HG02885 (cell line): ENCODE measurements around the gene MEIOSIN.
A peak's percentile ranks its signal among the peaks of the same experiment; 100 is the strongest.

ENCODE experiments used
- ATAC-seq: cut with Tn5 transposase; IDR thresholded peaks from one replicate; pipeline ENCODE4 v1.9.1; 2021; ENCODE audit warnings: mild to moderate bottlenecking; ENCODE audit not compliant: unreplicated experiment, poor library complexity

Gene MEIOSIN

DNA sequence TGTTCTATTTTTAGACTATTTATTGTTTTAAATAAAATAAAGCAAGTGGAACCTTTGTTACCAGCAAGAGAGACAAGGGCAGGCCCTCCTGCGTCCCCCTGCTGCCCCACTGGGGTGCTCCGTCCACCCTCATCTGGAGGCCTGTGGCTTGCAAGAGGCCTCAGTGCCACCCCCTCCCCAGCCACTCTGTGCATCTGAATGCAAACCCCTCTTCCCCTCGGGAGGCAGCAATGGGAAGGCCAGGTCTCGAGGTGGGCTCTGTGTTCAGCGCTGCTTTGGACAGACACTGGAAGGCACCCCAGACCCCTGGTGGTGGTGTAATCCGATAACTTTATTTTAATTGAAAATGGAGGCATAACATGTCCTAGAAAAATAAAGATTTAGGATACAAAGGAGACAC lies 31.2 kb downstream of the MEIOSIN start:
- ATAC-seq, result no peak

DNA sequence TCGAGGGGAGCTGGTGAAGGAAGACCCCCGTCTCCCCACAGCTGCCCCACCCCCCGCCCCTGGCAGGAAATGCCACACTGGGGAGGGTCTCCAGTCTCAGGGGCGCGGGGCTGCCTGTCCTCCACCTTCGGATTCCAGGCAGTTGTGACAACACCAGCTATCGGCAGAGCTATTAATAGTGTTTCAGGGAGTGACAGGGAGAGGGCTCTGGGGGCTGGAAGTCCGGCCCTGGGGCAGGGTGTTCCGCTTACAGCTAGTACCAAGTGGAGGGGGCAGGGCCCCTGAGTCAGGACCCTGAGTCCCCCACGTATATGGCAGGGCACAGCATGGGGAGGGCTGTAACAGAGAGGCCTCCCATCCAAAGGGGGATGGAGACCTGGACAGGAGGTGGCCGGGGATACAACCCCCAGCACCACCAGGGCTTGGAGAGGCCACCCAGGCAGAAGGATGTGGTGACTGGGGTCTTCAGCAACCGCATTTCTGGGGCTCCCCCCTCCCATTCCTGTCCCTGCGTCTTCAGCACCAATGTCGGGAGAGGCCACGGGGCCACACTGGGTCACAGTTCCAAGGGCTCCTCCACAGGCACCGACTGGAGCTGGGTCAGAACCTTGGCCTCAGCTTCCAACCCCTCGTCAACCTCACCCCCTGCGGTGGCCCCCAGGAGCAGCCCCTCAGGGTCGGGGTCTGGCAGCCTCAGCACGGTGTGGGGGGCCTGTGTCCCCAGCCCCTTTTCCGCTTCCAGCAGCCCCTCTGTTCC lies 31.9 kb downstream of the MEIOSIN start:
- ATAC-seq, result no peak

DNA sequence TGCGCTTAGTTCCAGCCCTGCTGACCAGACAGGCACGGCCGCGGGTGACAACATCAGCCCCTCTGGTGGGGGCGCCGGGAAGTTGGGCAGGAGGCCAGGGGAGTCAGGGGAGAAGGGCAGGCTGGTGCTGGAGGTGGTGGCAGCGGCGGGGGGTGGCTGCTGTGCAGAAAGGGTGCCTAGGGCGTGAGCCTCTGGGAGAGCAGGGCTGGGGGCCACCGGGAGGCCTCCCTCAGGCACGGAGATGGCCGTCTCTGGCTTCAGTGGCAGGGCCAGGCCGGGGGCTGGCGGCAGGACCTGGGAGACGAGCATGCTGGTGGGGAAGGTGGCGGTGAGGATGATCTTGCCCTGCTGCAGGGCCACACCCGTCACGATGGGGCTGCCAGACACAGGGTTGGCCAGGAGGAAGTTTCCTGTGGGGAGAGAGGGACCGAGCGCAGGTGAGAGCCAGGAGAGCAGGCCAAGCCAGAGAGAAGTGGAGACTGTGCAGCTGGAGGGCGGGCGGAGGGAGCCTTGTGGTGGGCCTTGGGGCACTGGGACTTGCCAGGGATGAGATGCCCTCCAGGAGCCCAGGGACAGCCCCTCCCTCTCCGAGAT lies 32.6 kb downstream of the MEIOSIN start:
- ATAC-seq, result no peak

DNA sequence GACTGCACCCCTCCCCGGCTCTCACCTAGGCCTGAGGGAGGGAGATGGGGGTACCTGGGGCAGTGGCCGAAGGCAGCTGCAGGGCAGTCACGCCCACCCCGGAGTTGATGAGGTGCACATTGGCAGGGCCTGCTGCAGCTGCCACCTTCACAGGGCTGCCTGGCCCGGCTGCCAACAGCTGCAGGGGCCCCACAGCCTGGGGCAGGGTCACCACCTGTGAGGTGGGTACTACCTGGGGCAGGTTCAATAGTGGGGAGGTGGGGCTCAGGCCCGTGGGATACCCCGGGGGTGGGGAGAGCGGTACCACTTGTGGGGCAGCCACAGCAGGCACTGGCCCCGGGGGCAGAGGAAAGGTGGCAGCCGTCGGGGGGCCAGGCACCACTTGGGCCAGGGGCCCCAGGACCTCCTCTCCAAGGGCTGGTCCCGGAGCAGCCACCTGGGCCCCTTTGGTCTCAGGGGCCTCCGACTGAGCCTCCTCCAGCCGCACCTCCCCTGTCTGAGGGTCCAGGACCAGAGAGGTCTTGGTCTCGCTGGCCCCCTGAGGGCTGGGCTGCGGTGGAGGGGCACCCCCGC lies 33.1 kb downstream of the MEIOSIN start:
- ATAC-seq, result no peak

DNA sequence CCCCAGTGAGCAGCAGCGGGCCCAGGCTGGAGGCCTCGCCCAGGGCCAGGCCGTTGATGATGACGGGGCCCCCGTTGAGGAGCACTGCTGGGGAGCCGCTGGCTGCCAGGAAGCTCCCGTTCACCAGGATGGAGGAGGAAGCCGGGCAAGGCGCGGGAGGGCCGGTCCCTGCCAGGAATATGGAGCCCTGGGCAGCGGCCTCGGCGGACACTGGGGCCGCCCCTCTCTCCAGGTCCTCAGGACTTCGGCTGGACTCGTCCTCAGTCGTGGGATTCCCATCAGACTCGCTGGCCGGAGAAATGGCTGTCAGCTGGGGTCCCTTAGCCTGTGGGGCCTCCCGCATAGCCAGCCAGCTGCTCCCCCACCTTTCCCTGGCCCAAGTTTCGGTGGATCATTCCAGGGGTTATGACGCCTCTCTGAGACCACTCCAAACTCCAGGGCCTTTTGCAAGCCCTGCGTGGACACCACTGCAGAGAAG lies 33.7 kb downstream of the MEIOSIN start:
- ATAC-seq, result no peak

DNA sequence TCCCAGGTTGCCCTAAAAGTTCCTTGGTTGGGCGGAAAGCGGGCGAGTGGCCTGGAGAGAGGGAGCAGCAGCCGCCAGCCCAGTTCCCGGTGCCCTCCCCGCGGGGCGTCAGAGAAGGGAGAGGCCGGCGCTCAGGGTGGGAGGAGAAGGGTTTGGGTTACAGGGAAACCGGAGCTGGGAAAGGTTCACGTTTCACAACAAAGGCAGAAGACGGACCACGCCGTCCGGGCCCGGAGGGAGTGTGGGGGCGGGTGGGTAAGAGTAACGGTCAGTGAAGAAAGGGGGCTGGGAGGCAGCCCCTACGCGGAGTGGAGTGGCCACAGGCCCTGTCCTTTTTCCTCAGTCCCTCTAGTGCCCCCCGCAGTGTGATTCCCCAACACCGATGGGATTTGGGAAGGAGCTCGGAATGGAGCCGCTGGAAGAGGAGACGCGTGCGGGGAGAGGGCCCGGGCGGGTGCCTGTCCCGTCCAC lies 34.2 kb downstream of the MEIOSIN start:
- ATAC-seq, result no peak

DNA sequence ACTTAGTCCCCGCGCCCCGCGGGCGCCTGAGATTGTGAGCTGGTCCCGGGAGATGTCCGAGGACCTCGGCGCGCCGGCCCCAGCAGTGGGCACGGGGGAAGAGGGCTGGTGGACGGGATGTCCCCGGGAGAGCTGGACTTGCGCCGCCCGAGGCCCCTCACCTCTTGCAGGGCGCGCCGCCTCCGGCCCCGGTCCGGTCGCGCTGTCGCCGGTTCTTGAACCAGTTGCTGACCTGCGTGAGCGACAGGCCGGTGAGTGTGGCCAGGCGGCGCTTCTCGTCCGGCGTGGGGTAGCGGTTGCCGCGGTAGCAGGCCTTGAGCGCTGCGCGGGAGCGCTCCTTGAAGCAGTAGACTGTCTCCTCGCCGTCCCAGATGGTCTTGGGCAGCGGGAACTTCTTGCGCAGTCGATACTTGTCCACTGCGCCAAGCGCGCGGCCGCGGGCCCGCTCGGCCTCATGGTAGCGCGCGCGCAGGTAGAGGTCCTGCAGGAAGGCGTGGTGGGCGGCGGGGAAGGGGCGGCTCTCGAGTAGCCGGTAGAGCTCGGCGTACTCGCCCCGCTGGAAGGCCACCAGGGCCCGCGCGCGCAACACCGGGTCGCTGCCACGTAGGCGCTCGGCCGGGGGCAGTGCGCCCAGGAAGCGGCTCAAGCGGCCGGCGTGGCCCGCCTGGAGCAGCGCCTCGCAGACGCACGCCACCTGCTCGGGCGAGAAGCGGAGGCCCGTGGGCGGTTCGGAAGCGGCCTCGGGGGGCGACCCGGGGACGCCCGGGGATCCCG lies 34.8 kb downstream of the MEIOSIN start:
- no peak for ATAC-seq

DNA sequence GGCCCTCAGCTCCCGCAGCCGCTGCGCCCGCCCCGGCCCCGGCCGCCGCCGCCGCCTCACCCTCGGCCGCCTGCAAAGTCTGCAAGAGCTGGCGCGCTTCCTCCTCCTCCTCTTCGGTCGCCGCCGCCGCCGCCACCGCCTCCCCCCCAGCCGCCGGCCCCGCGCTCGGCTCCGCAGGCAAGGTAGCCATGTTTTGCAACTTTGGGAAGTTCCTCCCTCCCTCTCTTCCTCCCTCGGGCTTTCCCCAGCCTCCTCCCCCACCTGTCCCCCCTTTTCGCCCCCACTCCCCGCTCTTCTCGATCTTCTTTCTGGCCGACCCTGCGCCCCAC lies 35.4 kb downstream of the MEIOSIN start:
- ATAC-seq, result no peak

DNA sequence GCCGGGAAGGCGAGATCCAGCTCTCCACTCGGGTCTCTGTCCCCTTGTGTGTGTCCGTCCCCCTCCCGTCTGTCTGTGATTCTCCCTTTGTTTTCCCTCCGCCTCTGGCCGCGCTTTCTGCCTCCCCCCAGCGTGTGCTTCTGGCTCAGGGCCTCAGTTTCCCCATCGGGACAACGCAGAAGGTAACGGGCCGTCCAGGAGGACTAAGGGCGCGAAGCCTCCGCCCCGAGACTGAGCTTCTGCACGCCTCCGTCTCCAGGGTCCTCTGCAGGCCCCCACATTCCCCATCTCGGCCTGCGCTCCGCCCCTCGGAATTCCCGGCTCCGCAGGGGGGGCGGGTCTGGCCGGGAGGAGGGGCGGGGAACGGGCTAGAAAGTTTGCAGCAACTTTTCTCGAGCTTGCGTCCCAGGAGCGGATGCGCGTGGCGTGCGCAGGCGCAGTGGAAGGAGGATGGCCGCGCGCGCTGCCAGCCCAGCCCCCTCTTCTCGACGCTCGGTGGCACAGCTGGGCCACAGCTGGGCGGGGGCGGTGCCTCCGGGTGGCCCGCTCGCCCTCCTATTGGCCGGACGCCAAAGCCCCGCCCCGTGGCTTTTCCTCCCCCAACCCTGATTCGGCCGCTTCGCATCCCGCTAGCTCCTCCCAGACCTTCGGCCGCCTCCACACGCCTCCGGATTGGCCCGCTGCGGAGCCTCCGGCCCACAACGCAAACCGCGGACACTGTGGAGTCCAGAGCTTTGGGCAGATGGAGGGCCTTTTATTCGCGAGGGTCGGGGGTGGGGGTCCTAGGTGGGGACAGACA lies 35.9 kb downstream of the MEIOSIN start, which contains the start of gene SIX5:
SIX5 (minus strand) TSS at position 269 of the 799 bp plus-strand sequence. CDS start 408 bp downstream, outside the sequence.
- peak; percentile 65 for ATAC-seq

DNA sequence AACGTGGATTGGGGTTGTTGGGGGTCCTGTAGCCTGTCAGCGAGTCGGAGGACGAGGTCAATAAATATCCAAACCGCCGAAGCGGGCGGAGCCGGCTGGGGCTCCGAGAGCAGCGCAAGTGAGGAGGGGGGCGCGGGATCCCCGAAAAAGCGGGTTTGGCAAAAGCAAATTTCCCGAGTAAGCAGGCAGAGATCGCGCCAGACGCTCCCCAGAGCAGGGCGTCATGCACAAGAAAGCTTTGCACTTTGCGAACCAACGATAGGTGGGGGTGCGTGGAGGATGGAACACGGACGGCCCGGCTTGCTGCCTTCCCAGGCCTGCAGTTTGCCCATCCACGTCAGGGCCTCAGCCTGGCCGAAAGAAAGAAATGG lies 36.6 kb downstream of the MEIOSIN start:
- ATAC-seq, result no peak

DNA sequence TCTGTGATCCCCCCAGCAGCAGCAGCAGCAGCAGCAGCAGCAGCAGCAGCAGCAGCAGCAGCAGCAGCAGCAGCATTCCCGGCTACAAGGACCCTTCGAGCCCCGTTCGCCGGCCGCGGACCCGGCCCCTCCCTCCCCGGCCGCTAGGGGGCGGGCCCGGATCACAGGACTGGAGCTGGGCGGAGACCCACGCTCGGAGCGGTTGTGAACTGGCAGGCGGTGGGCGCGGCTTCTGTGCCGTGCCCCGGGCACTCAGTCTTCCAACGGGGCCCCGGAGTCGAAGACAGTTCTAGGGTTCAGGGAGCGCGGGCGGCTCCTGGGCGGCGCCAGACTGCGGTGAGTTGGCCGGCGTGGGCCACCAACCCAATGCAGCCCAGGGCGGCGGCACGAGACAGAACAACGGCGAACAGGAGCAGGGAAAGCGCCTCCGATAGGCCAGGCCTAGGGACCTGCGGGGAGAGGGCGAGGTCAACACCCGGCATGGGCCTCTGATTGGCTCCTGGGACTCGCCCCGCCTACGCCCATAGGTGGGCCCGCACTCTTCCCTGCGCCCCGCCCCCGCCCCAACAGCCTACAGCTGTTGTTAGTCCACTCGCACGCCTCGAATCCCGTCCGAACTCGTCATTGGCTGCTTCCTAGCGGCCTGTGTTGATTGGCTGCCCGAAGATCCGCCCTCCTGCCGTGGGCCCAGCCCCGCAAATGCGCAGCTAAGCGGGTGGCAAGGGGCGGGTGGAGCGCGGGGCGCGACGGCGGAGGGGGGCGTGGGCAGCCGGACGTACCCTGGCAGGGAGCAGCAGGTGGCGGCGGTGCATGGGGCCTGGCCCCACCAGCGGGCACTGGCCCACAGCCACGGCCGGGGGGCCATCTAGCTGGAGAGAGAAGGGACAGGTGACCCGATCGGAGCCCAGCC lies 37.2 kb downstream of the MEIOSIN start:
- ATAC-seq, result peak; percentile 57

DNA sequence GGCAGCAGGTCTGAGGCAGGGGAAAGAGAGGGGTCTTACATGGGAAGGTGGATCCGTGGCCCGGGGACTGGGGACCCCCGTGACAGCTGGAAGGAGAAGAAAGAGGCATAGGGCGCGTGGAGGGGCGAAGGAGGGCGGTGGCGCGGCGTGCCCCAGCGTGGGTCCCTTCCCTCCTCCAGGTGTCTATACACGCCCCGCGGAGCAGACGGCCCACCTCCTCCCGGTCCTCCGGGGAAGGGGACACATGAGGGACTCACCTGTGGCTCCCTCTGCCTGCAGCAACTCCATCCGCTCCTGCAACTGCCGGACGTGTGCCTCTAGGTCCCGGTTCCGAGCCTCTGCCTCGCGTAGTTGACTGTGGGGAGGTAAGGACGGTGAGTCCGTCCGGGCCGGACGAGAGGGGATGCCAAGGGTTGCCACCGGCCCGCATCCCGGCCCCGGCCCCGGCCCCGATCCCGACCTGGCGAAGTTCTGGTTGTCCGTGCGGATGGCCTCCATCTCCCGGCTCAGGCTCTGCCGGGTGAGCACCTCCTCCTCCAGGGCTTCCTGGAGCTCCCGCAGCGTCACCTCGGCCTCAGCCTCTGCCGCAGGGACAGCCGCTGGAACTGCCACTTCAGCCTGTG lies 38.2 kb downstream of the MEIOSIN start:
- ATAC-seq, result no peak

DNA sequence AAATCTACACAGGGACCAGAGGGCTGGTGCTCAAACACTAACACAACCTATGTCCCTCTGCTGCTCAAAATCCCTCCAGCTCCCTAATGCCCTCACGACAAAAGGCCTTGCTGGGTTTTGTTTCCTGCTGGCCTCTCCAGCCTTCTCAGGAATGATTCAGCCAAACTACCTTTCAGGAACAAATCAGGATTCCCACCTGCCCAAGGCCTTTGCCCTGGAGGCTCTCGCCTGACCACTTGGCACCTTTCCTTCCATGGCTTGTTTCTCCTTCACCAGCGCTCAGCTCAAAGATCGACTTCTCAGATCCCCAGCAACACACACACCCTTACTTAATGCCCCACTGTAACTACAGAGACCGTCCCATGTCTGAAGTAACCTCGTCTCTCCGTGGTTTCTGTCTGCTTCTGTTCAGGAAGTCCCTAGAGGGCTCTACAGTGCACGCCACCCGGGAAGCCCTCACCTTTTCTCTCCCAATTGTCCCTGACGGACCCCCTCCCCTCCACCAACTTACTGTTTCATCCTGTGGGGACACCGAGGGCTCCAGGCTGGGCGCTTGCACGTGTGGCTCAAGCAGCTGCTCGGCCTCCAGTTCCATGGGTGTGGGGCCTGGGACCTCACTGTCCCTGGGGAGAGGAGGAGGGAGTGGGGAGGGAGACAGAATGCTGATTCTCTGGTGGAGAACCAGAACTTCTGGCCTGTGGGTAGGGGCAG lies 39.0 kb downstream of the MEIOSIN start:
- ATAC-seq, result no peak

DNA sequence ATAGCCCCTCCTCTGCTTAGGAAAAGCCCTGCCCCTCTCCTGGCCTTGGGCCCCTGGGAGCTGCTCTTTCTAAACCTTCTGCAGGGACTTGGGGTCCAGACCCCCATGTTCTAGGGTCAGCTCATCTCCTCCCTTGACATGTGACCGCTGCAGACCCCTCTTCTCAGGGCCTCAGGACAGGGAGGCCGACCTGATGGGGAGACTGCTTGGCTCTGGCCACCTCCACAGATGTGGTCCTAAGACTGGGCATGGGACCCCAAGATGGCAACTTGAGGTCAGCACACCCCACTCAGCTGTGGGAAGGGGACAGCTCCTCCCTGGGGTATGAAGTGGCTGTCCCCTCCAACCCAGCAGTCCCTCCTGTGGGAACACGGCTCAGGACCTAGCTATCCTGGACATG lies 39.7 kb downstream of the MEIOSIN start:
- no peak for ATAC-seq

DNA sequence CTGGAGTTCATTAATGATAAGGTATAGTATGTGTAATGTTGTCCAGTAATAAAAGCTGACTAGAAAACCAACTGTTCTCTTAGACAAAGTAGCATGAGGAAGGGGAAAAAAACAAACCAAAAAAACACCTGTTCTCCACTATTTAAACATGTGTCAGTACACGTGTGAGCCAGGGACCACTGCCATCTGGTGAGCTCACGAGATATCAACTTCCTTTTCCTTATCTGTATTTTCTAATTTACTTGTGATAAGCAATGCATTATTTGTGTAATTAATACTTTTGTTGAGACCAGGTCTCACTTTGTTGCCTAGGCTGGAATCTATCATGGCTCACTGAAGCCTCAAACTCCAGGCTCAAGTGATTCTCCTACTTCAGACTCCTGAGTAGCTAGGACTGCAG lies 40.1 kb downstream of the MEIOSIN start:
- ATAC-seq, result no peak

DNA sequence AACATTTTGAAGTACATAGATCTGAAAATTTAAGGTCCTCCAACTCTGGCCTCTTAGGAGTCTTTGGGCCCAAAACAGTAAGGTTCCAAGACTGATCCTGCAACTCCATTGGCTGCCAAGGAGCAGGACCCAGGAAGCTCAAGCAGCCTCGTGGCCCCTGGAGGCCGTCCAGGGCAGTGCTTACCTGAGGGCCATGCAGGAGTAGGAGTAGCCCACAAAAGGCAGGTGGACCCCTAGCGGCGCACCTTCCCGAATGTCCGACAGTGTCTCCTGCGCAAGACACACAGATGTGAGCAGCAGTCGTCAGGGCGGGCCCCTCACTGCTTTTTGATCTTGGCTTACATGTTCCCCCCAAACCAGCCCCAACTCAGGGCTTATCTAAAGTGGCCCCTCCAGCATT lies 41.5 kb downstream of the MEIOSIN start:
- ATAC-seq, result no peak

DNA sequence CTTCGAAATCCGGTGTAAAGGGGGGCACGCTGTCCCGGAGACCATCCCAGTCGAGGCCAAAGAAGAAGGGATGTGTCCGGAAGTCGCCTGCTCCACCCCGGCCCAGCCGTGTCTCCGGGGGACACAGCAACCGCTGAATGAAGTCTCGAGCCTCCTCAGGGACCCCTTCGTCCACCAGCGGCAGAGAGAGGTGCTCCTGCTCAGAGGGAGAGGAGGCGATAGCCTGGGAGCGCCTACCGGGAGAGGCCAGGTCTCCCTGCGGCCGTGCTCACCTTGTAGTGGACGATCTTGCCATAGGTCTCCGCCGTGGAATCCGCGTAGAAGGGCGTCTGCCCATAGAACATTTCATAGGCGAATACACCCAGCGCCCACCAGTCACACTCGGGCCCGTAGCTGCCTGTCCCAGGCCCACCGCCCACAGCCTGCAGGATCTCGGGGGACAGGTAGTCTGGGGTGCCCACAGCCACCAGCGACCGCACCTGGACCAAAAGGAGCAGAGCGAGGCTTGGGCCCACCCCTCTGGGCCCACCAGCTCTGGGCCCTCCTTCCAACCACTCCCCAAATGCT lies 44.2 kb downstream of the MEIOSIN start:
- ATAC-seq, result no peak
